HG03460 (cell line): ENCODE data around the gene ESPNL.

Experiments
- ATAC-seq: cut with Tn5 transposase; IDR thresholded peaks from one replicate; pipeline ENCODE4 v1.9.1; 2021; ENCODE audit not compliant: unreplicated experiment

The ESPNL gene

GRCh38 chr2:238127165-238128060, 27.3 kb downstream of the ESPNL start:
- peak; percentile 67 for ATAC-seq

- ATAC-seq: no peak
These were observed 27.9 kb downstream of the ESPNL start for GRCh38 chr2:238128061-238128440.

- no peak for ATAC-seq
These were observed 28.4 kb downstream of the ESPNL start for GRCh38 chr2:238128534-238129001.

GRCh38 chr2:238129166-238130010, 29.2 kb downstream of the ESPNL start:
- ATAC-seq: no peak

- no peak for ATAC-seq
These were observed 30.1 kb downstream of the ESPNL start for GRCh38 chr2:238130111-238130695.

- no peak for ATAC-seq
These were observed 30.8 kb downstream of the ESPNL start for GRCh38 chr2:238130696-238131628.

GRCh38 chr2:238131761-238132462, 31.8 kb downstream of the ESPNL start:
- ATAC-seq: no peak

GRCh38 chr2:238132463-238133450, 32.6 kb downstream of the ESPNL start:
- no peak for ATAC-seq

- ATAC-seq: no peak
These were observed 33.6 kb downstream of the ESPNL start for GRCh38 chr2:238133499-238134392.

GRCh38 chr2:238134393-238134785, 34.2 kb downstream of the ESPNL start:
- no peak for ATAC-seq

- no peak for ATAC-seq
These were observed 35.5 kb downstream of the ESPNL start for GRCh38 chr2:238135601-238136150.

- ATAC-seq: no peak
These were observed 36.8 kb downstream of the ESPNL start for GRCh38 chr2:238136820-238137537.

- ATAC-seq: no peak
These were observed 37.7 kb downstream of the ESPNL start for GRCh38 chr2:238137885-238138284.

- no peak for ATAC-seq
These were observed 38.4 kb downstream of the ESPNL start, which contains the start of gene KLHL30 for GRCh38 chr2:238138331-238139195. Gene KLHL30 (plus strand): TSS chr2:238138668. CDS start chr2:238140755, 2,087 bp downstream.

- no peak for ATAC-seq
These were observed 39.3 kb downstream of the ESPNL start for GRCh38 chr2:238139196-238140039.
